ENCODE results near the gene SLFNL1.

- TF ChIP-seq CTCF (IDR thresholded peaks at IDR 0.05) (no peak), POLR2A (IDR thresholded peaks at IDR 0.05; ENCODE audit: low read depth) (no peak)
Observed at GRCh38 chr1:41015897-41016470, 5.5 kb downstream of the SLFNL1 start.

Data from esophagus muscularis mucosa (tissue), 3 donors.